ENCODE results near the gene PCED1B.

Gene PCED1B

GRCh38 chr12:47156167-47156736 is 76.8 kb downstream of the PCED1B start:
- H3K4me3 ChIP-seq (ENCODE audit: low read depth, low read length): no peak overlapping the region
- TF ChIP-seq CTCF (IDR thresholded peaks at IDR 0.05; ENCODE audit: low read depth, low read length) (no peak), MYC (IDR thresholded peaks at IDR 0.05; ENCODE audit: low read depth, low read length) (no peak), MAX (IDR thresholded peaks at IDR 0.05; ENCODE audit: low read depth, low read length) (no peak), POLR2A (IDR thresholded peaks at IDR 0.05; ENCODE audit: extremely low read depth, insufficient read length) (no peak)
- DNase-seq (ENCODE audit: low read depth): peak; percentile 22

GRCh38 chr12:47158792-47159191 is 79.4 kb downstream of the PCED1B start:
- TF ChIP-seq CTCF (IDR thresholded peaks at IDR 0.05; ENCODE audit: low read depth, low read length) (no peak), POLR2A (IDR thresholded peaks at IDR 0.05; ENCODE audit: extremely low read depth, insufficient read length) (no peak), MYC (IDR thresholded peaks at IDR 0.05; ENCODE audit: low read depth, low read length) (no peak), MAX (IDR thresholded peaks at IDR 0.05; ENCODE audit: low read depth, low read length) (no peak)
- DNase-seq (ENCODE audit: low read depth): no peak

GRCh38 chr12:47159348-47159747 is 79.9 kb downstream of the PCED1B start:
- H3K4me3 ChIP-seq (ENCODE audit: low read depth, low read length): no peak overlapping the region
- DNase-seq (ENCODE audit: low read depth): no peak
- TF ChIP-seq CTCF (IDR thresholded peaks at IDR 0.05; ENCODE audit: low read depth, low read length): no peak
- no peak for TF ChIP-seq MYC (IDR thresholded peaks at IDR 0.05; ENCODE audit: low read depth, low read length)

More at GRCh38 chr12:47158792-47159191, 79.4 kb downstream of the PCED1B start:
- H3K4me3 ChIP-seq (ENCODE audit: low read depth, low read length): no peak overlapping the region

- H3K4me3 ChIP-seq (ENCODE audit: low read depth, low read length): no peak overlapping the region
- TF ChIP-seq POLR2A (IDR thresholded peaks at IDR 0.05; ENCODE audit: extremely low read depth, insufficient read length) (no peak), MYC (IDR thresholded peaks at IDR 0.05; ENCODE audit: low read depth, low read length) (no peak), CTCF (IDR thresholded peaks at IDR 0.05; ENCODE audit: low read depth, low read length) (no peak), MAX (IDR thresholded peaks at IDR 0.05; ENCODE audit: low read depth, low read length) (no peak)
- DNase-seq (ENCODE audit: low read depth): peak; percentile 38
Observed at GRCh38 chr12:47160316-47161244, 81.2 kb downstream of the PCED1B start.

GRCh38 chr12:47164116-47164515 is 84.7 kb downstream of the PCED1B start:
- no peak overlapping the region for H3K4me3 ChIP-seq (ENCODE audit: low read depth, low read length)
- DNase-seq (ENCODE audit: low read depth): no peak
- no peak for TF ChIP-seq MYC (IDR thresholded peaks at IDR 0.05; ENCODE audit: low read depth, low read length)
- no peak for TF ChIP-seq CTCF (IDR thresholded peaks at IDR 0.05; ENCODE audit: low read depth, low read length)
- TF ChIP-seq MAX (IDR thresholded peaks at IDR 0.05; ENCODE audit: low read depth, low read length): no peak
- no peak for TF ChIP-seq POLR2A (IDR thresholded peaks at IDR 0.05; ENCODE audit: extremely low read depth, insufficient read length)
